Measurements from ENCODE around the gene ADCY1.
"Not testable (repeated sequence)": the region's sequence is repeated elsewhere in the genome, so short reads cannot be mapped to it uniquely, and the experiment has no call there.

DNA sequence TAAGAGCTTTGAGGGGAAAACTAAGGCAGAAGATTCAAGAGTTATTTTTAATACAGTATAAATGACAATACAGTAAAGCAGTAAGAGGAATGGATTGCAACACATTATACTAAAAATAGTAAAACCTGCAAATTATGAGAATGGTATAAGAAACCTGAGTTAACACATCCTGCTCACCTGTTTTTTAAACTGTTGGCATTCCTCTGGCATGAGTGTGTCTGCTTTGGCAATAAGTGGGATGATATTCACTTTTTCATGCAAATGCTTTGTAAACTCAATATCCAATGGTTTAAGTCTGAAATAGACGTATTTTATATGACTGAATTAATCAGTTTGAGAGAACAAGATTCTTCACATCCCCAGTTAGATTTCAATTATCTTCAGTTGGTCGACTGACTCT, 177.2 kb downstream of the ADCY1 start:
- TF ChIP-seq, protein P1, sequence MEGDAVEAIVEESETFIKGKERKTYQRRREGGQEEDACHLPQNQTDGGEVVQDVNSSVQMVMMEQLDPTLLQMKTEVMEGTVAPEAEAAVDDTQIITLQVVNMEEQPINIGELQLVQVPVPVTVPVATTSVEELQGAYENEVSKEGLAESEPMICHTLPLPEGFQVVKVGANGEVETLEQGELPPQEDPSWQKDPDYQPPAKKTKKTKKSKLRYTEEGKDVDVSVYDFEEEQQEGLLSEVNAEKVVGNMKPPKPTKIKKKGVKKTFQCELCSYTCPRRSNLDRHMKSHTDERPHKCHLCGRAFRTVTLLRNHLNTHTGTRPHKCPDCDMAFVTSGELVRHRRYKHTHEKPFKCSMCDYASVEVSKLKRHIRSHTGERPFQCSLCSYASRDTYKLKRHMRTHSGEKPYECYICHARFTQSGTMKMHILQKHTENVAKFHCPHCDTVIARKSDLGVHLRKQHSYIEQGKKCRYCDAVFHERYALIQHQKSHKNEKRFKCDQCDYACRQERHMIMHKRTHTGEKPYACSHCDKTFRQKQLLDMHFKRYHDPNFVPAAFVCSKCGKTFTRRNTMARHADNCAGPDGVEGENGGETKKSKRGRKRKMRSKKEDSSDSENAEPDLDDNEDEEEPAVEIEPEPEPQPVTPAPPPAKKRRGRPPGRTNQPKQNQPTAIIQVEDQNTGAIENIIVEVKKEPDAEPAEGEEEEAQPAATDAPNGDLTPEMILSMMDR (conservative IDR thresholded peaks at IDR 0.05 in 1 of 2, IDR thresholded peaks at IDR 0.05 in 1 of 2; ENCODE audit: low read depth in 1 of 2, low read length in 2 of 2) = not testable (repeated sequence)
- TF ChIP-seq EZH2 (IDR thresholded peaks at IDR 0.05; ENCODE audit: low read length, missing control alignments) = not testable (repeated sequence)
